GM21367 (cell line): ENCODE results near the gene LBX2.
A peak's percentile ranks its signal among the peaks of the same experiment; 100 is the strongest.

Experiments used
- ATAC-seq: cut with Tn5 transposase; IDR thresholded peaks from one replicate; pipeline ENCODE4 v1.9.1; 2021; ENCODE audit not compliant: unreplicated experiment

Gene LBX2

DNA sequence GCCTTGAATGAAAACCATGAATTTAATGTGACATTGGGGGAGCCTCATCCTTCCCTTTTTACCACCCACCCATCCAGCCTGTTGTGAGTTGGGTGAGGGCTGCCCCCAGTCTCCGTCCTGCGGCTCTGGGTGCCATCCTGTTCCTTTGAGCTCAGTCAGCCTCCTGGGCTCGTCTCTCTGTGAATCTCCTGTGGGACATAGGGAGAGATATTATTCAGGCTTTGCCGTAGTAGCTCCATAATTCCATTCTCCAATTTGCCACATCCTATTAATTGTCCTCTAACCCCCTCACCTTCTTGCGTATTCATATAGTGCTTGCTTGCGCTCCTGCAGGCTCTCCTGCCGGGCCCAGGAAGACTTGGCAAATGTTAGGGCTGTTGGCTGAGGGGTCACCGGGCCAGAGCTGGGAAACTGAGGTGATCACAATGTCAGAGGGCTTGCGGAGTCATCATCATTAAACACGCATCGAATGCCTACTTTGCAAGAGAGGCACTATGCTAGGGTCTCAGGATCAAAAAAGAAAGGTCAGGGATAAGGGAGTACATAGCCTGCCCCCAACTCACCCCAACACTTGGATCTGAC is 27.3 kb upstream of the LBX2 start:
- no peak for ATAC-seq

DNA sequence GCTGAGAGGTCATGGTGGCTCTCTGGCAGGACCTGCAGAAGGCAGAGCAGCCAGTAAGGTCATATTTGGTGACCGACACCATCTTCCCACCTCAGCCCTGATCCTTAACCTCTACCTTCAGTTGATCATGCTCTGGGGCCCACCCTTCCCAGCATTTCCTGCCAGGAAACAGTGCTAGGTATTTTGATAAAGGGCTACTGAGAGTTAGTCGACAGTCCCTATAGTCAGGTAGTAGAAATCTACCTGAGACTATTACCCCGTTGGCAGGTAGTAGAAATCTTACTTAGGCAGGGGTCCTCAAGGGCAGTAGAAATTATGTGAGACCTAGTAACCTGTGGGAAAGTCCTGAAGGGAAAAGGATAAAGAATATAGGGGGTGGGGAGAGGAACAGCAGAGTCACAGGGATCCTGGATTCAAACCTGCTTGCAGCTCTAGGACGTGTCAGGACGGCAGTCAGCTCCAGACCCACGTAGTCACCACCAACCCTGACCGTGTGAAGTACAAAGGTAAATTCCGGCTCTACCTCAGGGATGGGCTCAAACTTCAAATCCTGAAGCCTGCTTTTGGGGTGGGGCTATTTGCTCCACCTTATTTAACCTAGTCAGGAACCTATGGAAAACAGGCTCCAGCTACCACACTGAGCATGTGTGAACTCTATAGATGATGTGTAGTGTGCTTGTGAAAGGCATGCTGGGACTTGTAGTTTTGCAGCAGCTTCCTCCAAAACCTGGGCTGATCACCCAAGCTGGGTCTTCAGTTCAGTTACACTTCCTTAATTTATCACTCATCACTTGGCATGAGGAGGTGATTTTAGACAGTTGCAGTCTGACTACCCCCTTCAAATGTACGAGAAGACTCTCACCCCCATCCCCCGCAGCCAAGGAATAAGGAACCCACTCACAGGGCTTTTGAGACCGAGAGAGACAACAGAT is 26.6 kb upstream of the LBX2 start, which contains the start of gene DQX1:
TSS of gene DQX1 (minus strand) at position 515 of the 932 bp plus-strand sequence. CDS start at position 13, 502 bp downstream.
- no peak for ATAC-seq

DNA sequence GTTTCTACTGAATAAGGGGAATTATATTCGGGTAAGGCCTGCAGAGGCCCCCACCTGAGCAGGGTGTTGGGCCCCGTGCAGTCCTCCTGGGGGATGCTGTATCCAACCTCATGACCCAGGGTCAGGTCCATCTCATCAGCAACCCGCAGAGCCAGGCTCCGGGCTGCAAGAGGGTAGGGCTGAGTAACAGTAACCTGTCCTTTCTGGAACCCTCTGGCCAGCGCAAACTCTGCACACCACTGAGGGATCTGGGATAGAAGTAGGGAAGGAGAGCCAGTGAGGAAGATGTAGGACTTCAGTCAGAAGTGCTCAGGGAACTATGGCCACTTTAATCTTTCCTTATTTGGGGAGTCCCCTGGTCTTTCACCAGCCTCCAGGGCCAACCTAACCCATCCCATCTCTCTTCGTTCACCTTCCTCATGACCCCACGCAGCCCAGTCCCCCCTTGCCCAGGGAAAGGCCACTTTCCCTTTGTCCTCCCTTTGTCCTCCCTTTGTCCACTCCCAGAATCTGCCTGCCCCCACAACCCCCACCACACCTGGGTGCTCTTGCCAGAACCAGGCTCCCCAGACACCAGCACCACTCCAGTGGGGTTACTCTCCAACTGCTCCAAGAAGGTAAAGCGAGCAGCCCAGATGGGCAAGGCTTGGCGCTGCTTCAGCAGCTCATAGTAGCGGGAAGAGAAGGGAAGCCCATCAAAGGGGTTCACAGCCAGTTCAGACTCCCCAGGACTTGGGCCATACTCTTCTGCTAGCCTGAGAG is 25.7 kb upstream of the LBX2 start:
- ATAC-seq, result no peak

DNA sequence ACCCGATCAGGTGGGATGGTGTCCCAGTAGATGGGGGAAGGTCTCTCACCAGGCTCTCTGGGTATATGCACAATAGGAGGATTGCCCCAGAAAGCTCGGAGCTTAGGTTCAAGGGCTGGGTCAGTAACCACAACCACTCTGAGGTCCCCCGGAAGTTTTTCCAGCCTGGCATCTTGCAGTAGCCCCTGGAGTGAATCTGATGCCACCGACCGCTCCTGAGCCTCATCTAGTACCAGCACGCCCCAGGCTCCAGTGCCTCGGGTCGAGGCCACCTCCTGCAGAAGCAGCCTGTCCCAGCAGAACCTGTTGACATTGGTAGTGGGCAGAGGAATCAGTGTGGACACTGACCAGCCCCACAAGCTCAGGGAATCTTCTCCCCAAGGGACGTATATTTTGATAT is 24.6 kb upstream of the LBX2 start:
- ATAC-seq, result no peak

DNA sequence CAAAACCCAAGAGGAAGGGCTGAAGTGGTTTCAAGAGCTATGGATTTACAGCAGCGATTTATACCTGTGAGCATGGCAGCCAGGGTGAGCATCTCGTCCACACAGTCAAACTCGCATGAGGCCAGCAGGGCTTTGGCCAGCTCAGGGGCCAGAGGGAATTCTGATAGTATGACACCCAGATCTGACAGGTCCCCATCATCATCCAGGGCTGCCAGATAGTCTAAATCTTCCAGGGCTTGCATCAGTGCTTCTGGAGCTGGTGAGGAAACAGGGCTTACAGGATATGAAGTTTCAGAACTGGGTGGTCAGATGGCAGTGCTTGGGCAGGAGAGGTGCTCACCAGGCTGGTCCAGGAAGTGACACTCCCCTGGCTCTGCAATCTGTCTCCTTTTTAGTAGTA is 23.1 kb upstream of the LBX2 start:
- ATAC-seq, result no peak

DNA sequence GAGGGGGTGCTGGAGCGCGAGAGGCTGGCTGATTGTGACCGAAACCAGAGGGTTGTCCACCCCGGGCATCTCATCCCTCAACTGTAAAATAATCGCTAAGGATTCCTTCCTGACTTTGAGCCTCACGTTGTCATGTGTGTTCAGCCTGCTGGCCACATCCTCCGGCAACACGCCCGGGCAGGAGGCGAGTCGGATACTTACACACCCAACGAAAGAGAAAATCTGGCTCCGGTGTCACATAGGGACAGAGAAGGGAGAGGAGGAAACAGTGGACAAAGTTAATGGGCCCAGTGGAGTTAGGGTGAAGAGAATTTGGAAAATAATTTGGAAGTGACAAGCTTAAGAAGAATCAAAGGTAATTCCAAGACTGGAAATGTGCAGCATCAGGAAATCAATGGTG is 17.2 kb upstream of the LBX2 start:
- ATAC-seq, result no peak

DNA sequence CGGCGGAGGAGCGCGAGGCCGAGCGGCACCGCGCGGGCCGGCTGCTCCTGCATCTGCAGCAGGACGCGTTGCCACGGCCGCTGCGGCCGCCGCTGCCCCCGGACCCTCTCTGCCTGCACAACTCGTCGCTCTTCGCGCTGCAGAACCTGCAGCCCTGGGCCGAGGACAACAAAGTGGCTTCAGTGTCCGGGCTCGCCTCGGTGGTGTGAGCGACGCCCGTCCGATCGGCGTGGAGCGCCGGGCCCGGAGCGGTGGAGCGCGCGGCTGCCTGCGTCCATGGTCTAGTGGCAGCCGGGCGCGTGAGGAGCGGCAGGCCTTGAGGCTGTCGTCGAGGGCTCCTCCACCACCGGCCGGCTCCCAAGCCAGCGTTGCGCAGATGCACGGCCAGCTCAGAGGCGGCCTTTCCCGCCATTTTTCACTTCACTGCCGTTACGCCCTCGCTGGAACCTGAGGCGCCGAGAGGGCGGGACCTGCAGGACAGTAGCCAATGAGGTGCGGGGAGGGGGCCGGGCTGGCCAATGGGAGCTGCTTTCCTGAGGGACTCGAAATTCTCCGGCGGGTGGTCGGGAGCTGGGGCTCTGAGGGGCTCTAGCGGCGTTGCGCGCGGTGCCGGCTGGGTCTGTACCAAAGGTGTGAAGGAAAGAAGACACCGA is 16.7 kb upstream of the LBX2 start:
- no peak for ATAC-seq

DNA sequence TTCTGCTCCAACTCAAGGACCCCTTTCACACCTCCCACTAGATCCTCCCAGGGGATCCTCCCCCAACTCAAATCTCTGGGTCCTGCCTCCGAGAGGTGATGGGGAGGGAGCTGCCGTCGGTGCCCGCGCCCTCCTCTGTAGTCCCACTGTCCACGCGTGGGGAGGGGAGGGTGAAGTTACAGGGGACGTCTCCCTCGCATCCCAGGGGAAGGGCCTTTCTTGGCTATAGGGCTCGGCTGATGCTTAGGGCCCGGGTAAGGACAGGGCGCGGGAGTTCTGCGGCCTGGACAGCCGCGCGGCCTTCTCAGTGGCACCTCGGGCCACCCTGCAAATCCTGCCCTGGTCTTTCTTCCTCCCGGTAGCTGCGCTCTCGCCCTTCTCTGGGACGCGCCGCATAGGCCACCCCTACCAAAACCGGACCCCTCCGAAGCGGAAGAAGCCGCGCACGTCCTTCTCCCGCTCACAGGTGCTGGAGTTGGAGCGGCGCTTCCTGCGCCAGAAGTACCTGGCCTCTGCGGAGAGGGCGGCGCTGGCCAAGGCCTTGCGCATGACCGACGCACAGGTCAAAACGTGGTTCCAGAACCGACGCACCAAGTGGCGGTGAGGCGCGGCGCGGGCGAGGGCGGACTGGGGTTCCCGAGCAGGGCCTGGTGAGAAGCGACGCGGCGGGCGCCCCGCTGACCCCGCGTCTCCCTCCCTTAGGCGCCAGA is 16.0 kb upstream of the LBX2 start:
- no peak for ATAC-seq

DNA sequence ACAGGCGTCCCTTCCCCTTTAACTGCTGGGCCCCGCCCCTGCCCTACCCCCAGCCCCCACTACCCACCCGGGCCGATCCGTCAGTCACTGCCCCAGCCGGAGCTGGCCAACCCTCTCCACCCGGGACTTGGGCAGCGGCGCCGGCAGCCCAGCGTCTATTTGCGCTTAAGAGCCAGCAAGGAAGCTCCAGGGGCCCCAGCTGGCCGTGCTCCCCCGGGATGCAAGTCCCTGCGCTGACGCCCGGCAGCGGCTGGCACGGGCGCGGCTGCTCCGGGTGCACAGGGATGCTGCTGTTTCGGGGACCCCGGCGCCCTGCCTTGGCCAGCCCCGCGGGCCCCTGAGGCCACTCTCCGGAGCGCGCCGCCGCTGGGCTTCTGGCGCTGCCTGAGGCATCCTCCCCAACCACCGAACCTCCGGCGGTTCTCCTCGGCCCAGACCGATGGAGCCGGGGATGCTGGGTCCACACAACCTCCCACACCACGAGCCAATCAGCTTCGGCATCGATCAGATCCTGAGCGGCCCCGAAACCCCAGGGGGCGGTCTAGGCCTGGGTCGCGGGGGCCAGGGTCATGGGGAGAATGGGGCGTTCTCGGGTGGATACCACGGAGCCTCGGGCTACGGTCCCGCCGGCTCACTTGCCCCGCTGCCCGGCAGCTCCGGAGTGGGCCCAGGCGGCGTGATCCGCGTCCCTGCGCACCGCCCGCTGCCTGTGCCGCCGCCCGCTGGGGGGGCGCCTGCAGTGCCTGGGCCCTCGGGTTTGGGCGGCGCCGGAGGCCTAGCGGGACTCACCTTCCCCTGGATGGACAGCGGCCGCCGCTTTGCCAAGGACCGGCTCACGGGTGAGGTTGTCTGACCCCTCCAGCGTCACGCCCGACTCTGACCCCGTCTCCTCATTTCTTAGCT is 15.2 kb upstream of the LBX2 start, which contains the start of gene TLX2:
TSS of gene TLX2 (plus strand) at position 83 of the 903 bp plus-strand sequence. CDS start at position 440, 357 bp downstream.
- ATAC-seq, result no peak

DNA sequence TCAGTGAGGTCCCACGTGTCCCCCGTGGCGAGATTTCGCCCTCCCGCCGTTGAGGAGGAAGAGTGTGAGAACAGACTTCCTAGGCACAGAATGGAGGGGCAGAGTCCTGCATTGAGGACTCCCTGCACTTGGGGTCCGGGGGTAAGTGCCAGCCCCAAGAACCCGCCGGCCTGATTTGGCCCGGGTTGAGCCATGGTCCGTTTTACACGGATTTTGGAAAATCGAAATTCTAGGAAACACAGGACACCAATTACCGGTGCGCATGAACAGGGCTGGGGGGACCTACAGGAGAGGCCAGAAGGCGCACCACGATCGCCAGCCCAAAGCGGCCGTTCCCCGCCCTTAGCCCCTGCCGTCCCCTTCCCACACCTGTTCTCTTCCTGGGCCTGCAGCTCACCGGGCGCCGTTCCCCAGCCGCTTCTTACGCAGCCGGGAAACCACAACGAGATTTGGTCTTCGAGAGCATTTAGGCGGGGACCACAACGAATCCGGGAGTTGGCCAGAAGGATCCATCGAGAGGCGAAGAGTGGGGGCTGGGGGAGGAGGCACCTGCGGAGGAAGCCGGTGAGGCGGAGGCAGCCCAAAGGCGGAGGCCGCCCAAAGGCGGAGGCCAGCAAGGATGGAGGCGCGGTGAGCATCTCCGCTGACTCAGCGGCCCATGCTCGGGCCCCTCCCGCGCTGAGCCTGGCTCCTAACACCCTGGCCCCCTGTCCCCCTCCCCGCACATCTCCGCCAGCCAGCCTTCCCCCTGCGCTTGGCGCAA is 14.4 kb upstream of the LBX2 start:
- ATAC-seq, result no peak

DNA sequence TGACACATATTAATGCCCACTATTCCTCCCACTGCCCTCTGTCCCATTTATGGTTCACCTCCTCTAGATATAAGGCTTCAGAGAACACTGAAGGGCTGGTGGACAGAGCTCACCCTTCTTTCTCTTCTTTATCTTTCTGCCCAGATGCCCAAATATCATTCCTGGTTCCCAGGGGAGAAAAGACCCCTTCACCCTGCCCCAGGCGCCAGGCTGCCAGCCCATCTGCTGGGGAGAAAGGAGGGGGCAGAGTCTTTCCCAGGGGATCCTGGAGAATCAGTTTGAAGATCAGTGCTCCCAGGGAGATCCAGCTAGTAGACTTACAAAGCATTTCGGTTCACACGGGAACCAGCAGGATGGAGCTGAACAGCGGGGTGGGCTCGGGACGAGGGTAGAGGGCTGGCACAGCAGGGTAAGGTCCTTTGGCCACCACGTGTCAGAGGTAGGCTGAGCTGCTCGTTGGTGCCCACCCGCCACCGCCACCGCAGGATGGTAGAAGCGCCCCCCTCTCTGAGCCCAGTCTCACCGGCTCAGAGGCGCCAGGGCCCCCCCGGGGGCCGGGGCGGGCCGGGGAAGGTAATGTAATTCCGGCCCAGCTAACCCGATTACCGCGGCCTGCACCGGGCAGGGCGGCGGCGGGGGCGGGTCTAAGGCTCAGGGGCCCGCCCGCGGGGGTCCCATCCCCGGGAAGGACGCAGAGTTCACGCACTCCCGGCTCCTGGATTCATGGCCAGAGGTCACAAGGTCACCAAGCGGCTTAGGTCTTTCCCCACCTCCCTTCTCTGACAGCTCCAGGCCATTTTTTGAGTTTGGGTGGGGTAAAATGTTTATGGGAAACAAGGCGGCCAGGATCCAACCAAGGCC is 13.6 kb upstream of the LBX2 start:
- no peak for ATAC-seq

DNA sequence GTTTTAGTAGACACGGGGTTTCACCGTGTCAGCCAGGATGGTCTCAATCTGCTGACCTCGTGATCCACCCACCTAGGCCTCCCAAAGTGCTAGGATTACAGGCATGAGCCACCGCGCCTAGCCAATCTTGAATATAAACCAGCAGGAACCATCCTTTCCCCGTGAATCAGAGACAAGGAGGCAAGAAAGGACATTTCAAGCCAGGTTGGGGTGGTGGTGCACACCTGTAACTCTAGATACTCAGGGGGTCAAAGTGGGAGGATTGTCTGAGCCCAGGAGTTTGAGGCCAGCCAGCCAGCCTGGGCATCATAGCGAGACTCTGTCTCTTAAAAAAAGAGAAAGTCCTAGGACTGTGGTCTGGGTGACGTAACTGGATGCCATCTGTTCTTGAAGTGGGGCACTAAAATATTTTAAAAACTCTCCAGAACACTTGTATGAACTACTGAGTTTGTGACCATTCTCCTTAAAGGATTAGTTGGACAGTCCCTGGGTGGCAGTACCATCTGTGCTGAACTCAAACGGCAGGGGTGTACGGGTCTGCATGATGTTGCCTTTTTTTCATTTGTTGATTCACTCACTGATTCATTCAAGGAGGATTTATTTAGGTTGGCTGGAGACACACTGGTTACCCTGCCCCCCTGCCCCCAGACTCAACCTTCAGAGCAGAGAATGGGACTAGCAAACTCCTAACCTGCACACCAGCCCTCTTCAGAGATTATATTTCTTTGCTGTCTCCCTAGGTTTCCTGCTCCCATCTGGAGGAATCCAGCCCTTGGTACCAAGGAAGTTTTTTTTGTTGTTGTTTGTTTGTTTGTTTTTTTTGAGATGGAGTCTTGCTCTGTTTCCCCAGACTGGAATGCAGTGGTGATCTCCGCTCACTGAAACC is 11.9 kb upstream of the LBX2 start:
- ATAC-seq, result no peak

DNA sequence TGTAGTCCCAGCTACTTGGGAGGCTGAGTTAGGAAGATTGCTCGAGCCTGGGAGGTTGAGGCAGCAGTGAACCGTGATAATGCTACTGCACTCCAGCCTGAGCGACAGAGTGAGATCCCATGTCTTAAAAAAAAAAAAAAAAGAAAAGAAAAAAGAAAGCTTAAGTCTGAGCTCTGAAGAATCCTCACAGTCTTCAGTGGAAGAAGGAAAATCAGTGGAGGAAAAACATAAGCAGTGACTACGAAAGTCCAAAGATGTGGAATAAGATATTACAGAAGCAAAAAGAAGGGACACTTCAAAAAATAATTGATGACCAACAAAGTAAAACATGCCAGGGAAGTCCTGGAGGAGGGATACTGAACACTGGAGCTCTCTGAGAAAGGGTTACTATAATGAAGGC is 10.9 kb upstream of the LBX2 start:
- ATAC-seq, result no peak

DNA sequence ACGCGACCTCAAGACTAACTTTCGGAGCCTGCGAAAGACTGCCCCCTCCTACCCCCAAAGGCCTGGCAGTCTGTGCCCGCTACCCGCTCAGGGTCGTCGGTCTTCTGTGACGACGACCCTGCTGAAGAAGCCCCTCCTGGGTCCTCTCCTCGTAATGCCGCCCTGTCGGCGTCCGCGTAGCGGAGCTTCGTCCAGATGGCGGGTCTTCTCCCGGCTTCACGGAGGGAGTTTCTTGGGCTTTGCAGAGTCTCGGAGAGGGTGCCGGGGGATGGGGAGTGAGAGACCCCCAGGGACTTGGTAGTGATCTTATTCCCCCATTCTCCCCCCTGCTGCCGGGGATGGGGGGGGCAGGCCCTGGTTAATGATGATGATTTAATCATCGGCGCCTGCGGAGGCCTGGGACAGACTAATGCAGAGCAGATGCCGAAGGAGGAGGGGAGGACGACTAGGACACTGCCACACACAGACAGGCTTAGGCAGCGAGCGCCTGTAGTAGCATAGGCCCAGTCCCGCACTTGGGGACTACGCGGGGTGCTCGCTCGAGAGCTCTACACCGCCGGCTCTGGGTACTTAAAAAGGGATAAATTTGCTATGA is 8.6 kb upstream of the LBX2 start:
- ATAC-seq, result peak; percentile 5

DNA sequence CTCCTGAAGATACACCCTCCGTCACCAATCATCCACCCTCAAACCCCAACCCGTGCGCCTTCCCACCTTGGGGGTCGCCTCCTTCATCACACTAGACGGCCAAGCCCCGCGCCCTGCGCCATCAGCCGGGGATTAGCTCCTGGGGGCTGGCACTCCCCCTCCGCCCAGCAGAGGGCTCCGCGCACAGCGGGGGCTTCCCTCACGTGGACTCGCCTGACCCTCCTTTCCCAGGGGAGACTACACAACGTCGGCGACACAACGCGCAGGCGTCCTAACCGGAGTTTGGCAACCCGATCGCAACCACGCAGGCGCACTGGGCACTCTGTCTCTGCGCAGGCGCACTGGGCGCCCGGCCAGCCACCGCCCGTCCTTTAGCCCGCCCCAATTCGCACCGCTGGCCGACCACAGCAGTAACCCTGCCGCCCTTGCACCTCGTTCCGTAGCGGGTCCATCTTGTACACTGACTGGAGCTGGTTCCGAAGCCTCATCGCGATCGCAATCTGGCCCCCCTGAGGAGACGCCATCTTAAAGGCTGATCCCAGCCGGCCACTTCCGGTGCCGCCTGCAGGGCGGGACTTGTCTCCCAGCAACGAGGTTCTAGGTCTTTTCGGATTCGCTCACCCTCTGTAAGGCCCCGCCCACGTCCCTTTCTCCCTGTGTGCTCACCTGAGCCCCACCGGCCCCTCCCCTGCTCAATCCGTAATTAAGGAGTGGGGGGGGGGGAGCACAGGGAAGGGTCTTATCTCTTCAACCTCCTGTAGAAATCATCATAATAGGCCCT is 7.9 kb upstream of the LBX2 start, which contains the start of gene PCGF1:
TSS of gene PCGF1 (minus strand) at position 551 of the 781 bp plus-strand sequence. CDS start at position 524, 27 bp downstream.
- ATAC-seq, result peak; percentile 88
